HT-29 (cell line): ENCODE measurements around the gene MIPOL1. TPM values are rescaled to one million over a fixed set of nuclear protein-coding genes. Genes with fewer than 3 reads are reported as not detected.
A peak's percentile ranks its signal among the peaks of the same experiment; 100 is the strongest.
"Not testable (repeated sequence)": the region's sequence is repeated elsewhere in the genome, so short reads cannot be mapped to it uniquely, and the experiment has no call there.

Source experiments
- DNase-seq: peaks from one replicate; pipeline ENCODE4 v3.0.0-alpha.2; 2015; ENCODE audit warnings: low spot score
- total RNA-seq: library from RNA; depleted of rRNA; stranded (reverse); fragments of >200 nt; shearing (Covaris generic); gene quantifications from 2 replicates; pipeline ENCODE4 v1.2.3, GENCODE V29; 2014

The MIPOL1 gene
- total RNA-seq, 1 experiment from 2014 or later, result 0.51 TPM

DNA sequence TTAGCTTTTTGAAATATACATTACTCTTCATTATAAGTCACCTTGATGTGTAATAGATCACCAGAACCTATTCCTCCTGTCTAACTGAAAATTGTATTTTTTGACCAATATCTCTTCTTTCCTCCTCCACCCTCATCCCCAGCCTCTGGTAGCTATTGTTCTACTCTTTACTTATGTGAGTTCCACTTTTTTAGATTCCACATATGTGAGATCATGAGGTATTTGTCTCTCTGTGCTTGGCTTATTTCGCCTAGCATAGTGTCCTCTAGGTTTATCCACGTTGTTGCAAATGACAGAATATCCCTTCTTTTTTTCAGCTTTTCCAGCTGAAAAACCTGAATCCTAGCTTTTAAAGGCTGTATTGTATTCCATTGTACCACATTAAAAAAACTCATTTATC lies 82.1 kb downstream of the MIPOL1 start:
- no peak for DNase-seq

DNA sequence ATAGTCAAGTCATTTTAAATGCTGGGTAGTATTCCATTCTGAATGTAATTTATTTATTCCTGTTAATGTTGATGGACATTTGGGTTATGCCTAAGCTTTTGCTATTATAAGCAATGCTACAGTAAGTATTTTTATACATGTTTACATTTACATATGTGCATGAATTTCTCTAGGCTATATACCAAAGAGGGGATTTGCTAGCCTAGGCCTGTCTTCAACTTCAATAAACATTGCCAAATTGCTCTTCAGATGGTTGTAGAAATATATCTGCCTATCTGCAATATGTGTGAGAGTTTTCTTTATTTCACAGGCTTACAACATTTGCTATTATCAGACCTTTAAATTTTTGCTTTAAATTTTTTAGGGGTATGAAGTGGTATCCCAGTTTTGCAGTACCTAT lies 87.0 kb downstream of the MIPOL1 start:
- DNase-seq, result no peak

DNA sequence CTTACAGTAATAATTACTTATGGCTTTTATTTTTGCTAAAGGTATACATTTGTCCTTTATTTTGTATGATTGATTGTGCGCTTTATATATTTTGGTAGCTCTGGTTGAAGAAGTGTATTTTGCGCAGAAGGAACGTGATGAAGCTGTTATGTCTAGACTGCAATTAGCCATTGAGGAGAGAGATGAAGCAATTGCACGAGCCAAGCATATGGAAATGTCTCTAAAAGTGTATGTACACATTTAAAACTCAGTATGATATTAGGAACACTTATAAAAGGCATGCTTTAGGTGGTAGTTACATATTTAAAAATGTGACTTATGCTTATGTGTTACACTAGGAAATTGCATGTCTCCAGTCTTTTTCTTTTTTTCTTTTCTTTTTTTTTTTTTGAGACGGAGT lies 87.5 kb downstream of the MIPOL1 start:
- no peak for DNase-seq

DNA sequence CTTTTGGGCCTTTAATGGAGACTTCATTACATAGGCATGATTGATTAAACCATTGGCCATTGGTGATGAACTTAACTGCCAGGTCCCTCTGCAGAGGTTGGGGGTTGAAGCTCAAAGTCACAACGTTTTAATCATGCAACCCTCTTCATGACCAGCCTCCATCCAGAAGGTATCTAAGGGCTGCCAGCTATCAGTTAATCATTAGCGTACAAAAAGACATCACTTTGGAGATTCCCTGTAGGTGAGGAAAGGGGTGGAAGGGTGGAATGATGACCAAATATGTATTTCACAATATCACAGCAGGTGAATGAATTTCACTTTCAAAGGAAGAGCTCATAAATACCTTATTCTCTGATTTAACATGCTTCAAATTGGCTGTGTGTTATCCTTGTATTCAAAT lies 92.0 kb downstream of the MIPOL1 start:
- DNase-seq, result no peak

DNA sequence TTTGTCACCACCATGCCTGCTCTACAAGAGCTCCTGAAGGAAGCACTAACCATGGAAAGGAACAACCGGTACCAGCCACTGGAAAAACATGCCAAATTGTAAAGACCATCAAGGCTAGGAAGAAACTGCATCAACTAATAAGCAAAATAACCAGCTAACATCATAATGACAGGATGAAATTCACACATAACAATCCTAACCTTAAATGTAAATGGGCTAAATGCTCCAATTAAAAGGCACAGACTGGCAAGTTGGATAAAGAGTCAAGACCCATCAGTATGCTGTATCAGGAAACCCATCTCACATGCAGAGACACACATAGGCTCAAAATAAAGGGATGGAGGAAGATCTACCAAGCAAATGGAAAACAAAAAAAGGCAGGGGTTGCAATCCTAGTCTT lies 97.5 kb downstream of the MIPOL1 start:
- not testable (repeated sequence) for DNase-seq

DNA sequence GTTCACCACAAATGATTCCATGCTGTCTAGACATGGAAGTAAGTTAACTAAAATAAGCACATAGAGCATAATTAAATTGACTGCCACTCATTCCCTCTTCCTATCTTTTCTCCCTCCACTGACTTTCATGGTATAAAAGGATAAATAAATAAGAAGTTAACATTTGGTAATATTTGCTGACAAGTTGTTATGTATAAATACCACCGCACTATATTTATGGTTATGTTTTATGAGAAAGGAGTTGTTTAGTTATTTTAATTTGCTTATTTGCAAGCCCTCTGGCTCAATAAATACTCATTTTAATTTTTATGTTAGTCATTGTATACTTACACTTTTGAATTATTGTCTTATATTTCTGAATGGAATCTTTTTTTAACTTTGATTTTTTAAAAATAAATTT lies 113.5 kb downstream of the MIPOL1 start:
- DNase-seq, result no peak

DNA sequence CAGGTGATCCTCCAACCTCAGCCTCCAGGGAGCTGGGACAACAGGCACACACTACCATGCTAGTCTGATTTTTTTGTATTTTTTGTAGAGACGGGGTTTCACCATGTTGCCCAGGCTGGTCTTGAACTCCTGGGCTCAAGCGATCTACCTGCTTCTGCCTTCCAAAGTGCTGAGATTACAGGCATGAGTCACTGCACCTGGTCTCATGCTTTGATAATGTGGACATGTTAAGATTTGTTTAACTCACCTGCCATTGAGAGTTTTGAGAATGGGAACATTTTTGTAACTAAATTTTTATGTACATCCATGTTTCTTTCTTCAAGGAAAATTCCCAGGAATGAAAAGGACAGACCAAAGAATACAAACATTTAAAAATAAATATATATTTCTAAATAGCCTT lies 121.2 kb downstream of the MIPOL1 start:
- DNase-seq, result no peak

DNA sequence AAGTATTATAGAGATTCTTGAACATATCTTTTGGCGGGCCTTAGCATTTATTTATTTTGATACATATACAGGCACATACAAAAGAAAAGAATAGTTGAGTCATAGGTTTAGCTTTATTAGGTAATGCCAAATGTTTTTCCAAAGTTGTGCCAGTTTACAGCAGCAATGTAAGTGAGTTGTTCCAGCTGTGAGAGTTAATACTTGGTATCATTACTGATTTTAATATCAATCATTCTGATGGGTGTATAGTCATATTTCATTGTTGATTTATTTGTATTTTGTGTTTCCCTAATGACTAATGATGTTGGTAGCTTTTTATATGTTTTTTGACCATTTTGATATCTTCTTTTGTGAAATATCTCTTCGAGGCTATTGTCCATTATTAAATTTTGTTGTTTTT lies 122.4 kb downstream of the MIPOL1 start:
- DNase-seq, result no peak

DNA sequence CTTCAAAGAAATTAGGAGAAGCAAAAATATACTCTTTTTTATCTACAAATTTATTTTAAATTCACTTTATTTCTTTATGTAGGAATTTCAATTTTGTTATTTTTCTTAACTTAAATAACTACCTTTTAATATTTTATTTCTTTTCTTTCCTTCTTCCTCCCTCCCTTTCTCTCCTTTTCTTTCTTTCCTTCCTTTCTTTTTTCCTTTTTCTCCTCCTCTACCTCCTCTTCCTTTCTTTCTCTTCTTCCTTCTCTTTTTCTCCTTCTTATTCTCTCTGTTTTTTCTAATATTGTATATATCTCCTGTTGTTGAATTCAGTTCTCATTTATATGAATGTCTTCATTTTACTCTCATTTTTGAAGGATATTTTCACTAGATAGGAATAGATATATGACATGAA lies 127.6 kb downstream of the MIPOL1 start:
- DNase-seq, result no peak

DNA sequence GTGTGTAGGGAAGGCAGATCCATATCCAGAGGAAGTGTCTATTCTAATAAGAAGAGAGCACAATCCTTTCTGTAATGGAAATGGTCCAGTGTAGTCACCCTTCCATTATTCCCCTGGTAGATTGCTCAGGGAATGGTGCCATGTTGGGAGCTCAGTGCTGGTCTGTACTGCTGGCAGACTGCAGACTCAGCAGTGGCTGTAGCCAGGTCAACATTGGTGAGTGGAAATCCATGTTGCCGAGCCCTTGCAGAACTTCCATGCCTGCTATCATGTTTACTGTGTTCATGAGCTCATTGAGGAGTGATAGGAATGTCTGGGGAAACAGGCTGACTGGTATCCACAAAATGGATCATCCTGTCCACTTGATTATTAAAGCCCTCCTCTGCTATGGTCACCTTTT lies 128.7 kb downstream of the MIPOL1 start:
- no peak for DNase-seq

DNA sequence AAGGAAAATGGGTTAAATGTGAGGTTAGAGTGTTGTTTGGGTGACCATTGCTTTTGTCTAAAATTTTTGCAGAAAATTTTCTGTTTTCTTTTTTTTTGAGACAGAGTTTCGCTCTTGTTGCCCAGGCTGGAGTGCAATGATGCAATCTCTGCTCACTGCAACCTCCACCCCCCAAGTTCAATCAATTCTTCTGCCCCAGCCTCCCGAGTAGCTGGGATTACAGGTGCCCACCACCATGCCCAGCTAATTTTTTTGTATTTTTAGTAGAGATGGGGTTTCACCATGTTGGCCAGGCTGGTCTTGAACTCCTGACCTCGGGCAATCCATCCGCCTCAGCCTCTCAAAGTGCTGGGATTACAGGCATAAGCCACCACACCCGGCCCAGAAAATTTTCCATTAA lies 130.2 kb downstream of the MIPOL1 start:
- not testable (repeated sequence) for DNase-seq

DNA sequence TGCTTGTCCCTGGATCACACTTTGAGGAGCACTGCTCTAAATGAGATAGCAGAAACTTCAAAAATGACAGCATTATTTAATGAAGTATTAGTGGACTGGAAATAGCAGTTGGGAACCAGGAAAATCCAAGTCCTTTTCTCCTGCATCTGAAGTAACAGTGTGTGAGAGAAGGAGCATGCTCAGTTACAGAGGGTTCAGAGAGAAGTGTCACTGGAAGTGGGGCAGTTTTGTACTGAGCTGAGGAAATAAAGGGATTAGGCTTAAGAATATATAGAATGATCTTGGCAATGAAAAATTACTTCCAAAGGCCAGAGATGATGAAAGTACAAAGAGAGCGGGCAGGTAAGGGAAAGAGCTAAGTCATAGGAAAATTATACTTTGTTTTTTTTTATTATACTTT lies 130.9 kb downstream of the MIPOL1 start:
- no peak for DNase-seq

DNA sequence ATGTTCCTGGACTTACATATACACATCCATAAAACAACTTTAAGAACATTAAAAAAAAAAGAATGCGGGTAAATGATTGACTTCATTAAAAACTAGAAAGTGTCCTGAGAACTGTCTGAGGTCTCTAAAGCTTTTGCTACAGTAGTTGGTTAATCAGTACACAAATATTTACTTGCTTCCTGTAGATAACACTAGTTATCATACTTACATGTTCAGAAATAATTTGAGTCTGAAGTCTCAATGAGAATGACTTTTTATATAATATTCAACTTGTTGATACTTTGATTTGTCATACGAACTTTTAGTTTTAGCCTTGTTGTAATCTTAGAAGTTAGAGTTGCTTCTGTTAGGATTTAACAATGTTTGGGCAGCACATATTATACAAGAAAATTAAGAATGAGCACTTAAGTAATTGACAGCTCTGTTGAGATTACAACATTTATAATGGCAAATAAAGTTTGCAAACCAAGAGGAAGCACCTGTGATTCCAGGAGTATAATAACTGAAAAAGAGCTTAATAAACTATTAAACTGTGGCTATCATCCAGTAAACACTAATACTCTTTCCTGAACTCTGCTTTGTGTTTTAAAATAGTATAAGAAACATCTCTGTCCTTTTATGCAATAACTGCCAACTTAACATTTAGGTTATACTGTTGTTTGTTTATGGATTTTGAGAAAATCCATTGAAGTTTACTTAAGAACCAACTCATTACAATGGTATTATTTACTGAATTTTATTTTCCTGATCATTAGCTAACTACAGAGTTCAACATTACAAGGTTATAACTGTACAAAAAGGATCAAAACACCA lies 131.7 kb downstream of the MIPOL1 start:
- peak; percentile 71 for DNase-seq

DNA sequence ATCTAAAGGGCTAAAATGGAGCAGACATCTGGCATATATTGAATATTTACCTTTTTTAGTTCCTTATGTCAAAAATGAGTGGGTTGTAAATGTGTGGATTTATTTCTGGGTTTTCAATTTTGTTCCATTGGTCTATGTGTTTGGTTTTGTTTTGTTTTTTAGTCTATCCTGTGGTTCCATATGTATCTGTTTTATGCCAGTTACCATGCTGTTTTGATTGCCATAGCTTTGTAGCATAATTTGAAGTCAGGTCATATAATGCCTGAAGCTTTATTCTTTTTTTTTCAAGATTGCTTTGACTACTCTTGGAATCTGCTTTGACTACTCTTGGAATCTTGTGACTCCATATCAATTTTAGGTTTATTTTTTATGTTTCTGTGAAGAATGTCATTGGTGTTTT lies 133.2 kb downstream of the MIPOL1 start:
- no peak for DNase-seq

DNA sequence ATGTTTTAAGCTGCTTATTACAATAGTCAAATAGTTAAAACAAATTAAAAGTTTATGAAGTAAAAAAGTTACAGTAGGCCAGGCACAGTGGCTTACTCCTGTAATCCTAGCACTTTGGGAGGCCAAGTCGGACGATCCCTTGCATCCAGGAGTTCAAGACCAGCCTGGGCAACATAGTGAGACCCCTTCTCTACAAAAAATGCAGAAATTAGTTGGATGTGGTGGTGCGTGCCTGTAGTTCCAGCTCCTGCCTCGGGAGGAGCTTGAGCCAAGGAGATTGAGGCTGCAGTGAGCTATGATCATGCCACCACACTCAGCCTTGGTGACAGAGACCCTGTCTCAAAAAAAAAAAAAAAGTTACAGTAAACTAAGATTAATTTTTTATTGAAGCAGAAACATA lies 142.6 kb downstream of the MIPOL1 start:
- no peak for DNase-seq

DNA sequence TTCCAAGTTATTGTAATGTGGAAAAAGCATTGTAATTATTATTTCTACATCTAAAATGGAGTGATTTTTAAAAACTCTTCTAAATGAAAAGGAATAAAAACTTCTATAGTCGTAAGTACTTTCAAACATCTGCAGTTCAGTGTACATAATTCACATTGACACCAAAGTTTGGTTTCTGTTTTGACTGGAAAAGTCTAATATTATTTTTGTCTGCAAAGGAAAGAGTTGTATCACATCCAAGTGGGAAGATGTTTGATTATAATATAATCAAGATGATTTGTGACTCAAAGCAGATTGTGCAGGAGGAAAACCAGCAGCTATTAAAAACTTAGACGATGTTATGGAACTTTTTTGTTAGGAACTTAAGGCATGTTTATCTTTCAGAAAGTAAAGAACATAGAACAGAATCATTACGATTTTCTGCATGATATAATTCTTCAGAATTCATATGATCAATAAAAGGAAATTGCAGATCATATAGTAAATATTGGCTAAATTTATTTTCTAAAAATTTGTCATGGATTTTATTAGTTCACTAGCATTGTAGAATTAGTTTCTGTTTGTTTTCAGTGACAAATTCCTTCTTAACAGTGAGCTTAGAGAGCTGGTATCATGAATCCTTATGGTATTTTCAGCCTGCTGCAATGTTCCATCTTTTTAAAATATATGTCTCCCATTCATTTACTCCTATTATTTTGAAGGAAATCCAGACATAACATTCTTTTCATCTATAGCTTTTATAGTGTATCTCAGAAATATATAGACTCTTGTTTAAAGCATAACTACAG lies 145.8 kb downstream of the MIPOL1 start:
- DNase-seq, result no peak

DNA sequence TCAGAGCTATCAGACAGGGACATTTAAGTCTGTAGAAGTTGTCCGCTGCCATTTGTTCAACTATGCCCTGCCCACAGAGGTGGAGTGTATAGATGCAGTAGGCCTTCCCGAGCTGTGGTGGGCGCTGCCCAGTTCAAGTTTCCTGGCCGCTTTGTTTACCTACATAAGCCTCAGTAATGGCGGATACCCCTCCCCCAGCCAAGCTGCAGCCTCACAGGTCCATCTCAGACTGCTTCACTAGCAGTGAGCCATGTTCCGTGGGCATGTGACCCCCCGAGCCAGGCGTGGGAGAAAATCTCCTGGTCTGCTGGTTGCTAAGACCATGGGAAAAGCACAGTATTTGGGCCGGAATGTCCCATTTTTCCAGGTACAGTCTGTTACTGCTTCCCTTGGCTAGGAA lies 165.9 kb downstream of the MIPOL1 start:
- no peak for DNase-seq

DNA sequence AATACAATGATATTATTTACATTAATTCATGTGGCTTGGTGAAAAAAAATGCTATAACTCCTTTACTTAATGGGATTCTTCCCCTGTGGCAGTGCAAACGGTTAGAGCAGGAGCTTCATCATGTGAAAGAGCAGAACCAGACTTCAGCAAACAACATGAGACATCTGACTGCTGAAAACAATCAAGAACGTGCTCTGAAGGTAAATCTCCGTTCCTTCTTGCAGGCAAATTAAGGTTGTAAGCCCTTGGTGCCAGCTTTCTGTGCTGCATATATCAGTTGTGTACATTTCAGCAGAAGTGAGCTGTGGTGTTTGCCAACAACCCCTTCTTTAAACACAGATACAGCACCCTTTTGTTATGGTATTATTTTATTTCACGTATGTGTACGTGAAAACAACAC lies 171.7 kb downstream of the MIPOL1 start:
- no peak for DNase-seq

DNA sequence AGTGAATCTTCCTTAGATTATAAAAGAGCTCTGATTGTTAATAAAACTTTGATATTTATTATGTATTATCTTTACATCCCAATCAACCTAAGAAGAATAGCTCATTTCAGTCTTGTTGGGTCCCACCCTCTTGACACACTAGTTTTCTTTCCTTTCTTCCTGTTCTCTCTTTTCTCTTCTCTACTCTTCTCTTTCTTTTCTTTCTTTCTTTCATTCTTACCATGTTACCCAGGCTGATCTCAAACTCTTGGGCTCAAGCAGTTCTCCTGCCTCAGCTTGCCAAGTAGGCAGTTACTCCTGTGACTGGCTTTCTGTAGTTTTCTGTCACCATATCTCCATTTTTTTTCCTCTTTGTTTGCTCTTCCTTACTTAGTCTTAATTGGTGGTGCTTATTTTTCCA lies 177.8 kb downstream of the MIPOL1 start:
- no peak for DNase-seq

DNA sequence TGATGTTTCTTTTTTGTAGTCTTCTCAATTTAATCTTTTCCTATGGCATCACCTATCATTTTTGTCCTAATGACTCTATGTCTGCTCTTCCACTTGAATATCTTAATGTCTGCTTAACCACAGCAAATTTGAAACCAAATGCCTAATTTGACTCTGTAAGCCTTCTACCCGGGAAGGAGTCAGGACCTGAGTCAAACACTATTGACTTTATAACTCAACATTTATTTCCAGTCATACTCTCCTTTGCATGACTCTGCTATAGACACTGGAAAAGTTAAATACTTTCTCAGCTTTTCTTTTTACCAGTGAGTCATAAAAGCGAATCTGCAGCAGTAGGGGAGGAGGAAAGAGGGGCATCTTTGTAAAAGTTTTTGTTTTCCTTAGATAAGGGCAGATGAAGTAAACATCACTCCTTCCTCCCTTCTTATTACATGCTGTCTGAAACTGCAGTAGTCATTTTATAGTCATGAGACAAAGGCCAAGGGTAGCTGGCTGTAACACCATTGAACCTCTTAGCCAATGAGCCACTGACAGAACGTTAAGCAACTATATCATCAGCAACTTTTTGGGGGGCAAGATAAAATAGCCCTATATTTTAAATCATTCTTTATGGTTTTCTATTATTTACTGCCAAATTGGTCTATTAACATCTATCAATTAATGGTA lies 179.3 kb downstream of the MIPOL1 start:
- DNase-seq, result no peak

DNA sequence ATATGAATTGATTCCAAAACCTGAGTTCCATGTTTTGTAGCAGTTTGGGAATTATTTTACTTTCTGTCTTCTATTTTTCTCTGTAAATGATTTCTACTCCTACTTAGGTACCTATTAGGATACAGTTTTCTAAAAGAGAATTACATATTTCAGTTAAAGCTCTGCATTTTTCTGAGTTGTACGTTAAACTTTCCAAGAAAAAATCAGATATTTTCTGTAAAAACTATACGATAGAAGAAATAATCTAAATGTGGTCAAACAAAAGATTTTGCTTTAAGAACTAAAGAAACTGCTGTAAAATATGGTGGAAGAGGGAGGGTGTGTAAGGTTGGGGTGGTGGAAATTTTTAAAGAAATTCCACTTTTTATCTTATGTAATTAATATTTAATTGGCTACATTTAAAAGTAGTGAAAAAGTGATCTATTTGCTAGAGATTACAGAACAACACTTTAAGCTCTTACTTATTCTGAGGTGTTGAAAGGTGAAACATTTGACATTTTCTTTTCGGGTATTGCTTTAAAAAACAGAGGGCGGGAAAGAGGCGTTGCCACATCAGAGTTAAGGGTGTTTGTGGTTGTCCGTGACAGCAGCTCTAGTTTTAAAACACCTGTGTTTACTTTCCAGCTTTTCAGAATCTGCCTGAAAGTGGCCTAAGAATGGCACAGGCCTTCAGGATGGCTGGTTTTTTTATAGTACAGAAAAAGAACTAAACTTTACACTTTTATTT lies 187.3 kb downstream of the MIPOL1 start:
- DNase-seq, result peak; percentile 65
